ENCODE data around the gene ABLIM2.

Gene ABLIM2

DNA sequence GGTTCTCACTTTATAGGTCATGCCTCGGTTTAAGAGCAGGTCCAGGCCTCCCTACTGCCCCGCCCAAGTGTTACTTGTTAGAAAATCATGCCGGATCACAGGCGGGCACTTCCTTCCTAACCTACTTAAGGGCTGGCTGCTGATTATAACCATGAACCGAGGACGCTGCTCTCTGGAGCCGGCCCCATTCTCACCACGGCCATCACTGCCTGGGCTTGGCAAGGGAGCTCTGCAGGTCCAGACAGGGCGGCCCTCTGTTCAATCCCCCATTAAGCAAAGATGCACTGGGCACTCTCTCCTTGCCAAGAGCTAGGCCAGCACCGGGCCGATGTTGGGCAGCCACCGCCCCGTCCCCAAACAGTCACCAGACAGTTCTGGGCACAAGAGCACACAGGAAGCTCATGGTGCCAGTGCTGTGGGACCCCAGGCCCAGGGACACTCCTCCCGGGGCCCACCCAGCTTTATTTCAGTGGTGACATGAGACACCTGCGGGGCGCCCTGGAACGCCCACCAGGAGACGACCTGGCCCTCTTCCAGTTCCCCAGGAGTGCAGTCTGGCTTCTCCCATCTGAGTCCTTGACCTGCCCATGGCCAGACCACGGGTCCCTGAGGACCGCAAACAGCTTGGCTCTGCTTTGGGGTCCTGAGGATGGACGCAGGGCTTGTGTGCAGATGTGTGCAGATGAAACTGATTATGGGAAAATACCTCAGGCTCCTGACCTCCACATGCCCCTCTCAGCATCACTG, 44.0 kb downstream of the ABLIM2 start:
- H3K4me3 ChIP-seq (ENCODE audit: control insufficient read depth, low read depth, low read length): no peak overlapping the region
- TF ChIP-seq, protein P1, sequence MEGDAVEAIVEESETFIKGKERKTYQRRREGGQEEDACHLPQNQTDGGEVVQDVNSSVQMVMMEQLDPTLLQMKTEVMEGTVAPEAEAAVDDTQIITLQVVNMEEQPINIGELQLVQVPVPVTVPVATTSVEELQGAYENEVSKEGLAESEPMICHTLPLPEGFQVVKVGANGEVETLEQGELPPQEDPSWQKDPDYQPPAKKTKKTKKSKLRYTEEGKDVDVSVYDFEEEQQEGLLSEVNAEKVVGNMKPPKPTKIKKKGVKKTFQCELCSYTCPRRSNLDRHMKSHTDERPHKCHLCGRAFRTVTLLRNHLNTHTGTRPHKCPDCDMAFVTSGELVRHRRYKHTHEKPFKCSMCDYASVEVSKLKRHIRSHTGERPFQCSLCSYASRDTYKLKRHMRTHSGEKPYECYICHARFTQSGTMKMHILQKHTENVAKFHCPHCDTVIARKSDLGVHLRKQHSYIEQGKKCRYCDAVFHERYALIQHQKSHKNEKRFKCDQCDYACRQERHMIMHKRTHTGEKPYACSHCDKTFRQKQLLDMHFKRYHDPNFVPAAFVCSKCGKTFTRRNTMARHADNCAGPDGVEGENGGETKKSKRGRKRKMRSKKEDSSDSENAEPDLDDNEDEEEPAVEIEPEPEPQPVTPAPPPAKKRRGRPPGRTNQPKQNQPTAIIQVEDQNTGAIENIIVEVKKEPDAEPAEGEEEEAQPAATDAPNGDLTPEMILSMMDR (conservative IDR thresholded peaks at IDR 0.05; ENCODE audit: control insufficient read depth, insufficient read depth, low read depth, low read length): no peak
- no peak for DNase-seq (ENCODE audit: low read depth)

DNA sequence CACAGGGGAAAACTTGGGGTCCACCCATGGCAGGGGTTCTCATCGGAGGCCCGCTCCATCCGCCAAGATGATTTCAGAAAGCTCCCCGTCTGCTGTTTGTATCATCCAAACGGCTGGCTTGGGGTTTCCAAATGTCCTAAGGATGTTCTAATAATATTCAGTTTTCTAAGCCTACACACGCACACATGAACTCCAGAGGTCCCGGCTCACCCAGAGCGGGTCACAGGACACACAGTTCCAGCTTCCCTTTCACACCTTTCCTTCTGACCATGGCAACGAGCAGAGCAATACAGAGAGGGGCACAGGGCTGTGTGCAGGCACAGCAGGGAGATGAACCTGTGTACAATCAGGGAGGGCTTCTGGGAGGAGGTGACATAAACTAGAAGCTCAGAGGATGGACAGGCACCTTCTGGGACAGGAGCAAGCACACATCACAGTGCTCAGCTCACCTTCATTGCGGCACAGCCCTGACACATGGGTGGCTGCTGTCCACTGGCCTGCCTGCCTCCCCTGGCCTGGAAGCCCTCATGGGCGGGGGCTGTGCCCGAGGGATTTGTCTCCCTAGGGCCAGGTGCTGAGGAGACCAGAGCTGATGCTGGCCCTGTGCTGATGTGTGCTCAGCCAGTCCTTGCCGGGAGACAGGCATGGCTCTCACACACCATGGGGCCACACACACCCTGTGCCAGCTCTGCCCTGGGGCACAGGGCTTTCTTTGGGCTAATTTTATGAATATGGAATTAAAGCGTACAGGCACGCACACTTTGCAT, 44.8 kb downstream of the ABLIM2 start:
- TF ChIP-seq, protein P1 (conservative IDR thresholded peaks at IDR 0.05; ENCODE audit: control insufficient read depth, insufficient read depth, low read depth, low read length): no peak
- DNase-seq (ENCODE audit: low read depth): no peak
- no peak overlapping the region for H3K4me3 ChIP-seq (ENCODE audit: control insufficient read depth, low read depth, low read length)

DNA sequence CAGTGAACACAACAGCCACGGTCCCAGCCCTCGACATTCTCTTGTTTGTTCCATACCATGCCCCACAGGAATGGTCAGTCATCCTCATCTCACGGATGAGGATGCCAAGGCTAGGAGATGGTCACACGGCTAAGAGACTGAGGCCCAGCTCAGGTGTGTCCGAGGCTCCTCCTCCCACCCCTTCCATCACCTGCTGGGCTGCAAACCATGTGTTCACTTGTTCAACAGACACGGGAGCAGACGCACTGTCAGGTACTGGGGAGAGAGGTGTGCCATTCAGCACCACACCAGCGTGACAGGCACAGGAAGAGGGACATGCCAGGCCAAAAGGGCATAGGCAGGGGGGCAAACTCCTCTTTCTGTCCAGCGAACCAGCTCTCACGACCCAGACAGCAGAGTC, 45.9 kb downstream of the ABLIM2 start:
- TF ChIP-seq, protein P1 (conservative IDR thresholded peaks at IDR 0.05; ENCODE audit: control insufficient read depth, insufficient read depth, low read depth, low read length): no peak

DNA sequence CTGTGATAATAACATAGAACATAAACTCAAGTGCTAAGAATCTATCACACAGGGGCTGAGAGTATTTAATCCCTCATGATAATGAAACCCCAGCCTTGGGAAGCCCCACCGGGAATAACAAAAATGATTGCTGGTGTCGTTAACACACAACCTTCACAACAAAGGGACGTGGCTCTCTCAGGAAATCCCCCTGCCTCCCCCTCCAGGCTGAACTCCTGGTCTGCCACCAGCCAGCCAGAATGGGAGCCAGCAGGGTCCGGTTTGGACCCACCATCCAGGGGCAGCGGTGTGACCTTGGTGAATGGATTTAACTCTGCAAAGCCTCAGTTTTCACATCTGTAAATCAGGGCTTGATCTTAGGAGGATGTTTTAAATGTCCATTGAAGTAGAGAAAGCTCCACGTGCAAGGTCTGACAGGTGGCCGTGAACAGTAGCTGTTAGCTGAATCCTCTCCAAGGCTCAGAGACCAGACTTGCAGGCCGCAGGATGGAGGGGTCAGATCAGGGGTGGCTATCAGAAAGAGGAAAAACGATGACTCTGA, 46.5 kb downstream of the ABLIM2 start:
- TF ChIP-seq, protein P1 (conservative IDR thresholded peaks at IDR 0.05; ENCODE audit: control insufficient read depth, insufficient read depth, low read depth, low read length): no peak
- no peak overlapping the region for H3K4me3 ChIP-seq (ENCODE audit: control insufficient read depth, low read depth, low read length)
- DNase-seq (ENCODE audit: low read depth): no peak

More for the DNA sequence above, 45.9 kb downstream of the ABLIM2 start:
- no peak overlapping the region for H3K4me3 ChIP-seq (ENCODE audit: control insufficient read depth, low read depth, low read length)
- DNase-seq (ENCODE audit: low read depth): no peak

DNA sequence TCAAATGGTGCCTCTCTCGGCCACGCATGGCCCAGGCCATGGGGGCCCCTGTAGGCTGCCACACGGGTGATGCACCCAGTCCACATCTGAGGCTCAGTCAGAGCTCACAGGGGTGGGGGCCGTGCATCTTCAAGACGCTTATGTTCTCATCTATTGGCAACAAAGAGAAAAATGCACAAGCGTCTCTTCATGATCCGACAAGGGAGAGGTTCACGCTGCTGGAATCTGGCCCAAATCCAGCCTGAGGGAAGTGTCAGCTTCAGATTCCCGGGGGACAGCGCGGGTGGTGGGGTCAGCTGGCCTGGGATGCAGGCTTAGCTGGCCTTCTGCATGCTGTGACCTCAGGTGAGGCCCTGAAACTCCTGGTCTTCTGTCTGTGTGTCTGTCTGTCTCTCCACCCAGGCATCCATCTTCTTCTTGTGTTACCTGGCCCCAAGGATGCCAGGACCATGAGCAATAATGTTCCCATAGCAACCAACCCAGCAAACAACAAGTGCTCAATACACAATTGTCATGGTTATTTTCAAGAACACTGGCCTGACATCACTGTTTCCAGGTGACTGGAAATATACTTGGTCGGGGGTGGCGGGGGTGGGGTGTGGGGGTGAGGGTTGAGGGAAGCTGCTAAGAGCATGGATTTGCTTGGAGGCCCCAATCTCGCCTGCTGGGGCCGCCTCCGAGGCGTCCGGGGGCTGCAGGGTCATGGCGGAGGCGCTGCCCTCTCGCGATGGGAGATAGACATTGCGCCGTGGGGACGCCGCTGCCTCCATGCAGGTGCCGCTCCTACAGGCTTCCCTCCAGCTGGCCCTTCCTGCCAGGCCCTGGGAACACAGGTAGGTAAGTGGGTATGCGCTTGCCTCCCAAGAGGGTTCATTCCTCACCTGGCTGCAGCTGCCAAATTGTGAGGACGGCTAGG, 48.3 kb downstream of the ABLIM2 start:
- no peak for DNase-seq (ENCODE audit: low read depth)
- no peak overlapping the region for H3K4me3 ChIP-seq (ENCODE audit: control insufficient read depth, low read depth, low read length)
- TF ChIP-seq, protein P1 (conservative IDR thresholded peaks at IDR 0.05; ENCODE audit: control insufficient read depth, insufficient read depth, low read depth, low read length): no peak

DNA sequence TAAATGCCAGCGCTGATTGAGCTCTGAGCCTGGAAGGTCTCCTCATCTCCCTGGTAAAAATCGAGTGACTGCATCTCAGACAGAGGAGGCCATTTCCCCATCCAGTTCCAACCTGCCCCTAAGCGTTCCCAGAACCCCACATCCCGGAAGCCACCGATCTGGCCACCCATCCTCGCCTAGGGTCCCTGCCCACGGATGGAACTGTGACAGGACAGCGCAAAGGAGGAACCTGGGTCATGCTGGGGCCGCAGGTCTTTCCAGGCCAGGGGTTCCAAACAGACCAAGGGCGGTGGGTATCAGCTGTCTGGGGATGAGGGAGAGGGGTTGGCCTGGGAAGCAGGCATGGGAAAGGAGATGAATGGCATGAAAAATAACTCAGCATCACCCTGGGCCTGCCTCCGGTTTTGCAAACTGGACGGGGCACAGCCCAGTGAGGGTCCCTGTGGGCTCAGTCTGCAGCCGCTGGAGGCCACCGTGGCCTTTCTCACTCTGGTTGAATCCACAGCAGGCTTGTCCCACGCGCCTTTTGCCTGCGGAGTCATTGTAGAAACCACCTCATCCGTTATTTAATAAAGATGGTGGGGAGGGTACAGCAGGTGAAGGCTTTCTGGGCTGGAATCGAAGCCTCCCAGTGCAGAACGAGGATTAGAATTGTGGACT, 49.1 kb downstream of the ABLIM2 start:
- no peak overlapping the region for H3K4me3 ChIP-seq (ENCODE audit: control insufficient read depth, low read depth, low read length)
- TF ChIP-seq, protein P1 (conservative IDR thresholded peaks at IDR 0.05; ENCODE audit: control insufficient read depth, insufficient read depth, low read depth, low read length): no peak
- DNase-seq (ENCODE audit: low read depth): no peak

Data from fibroblast of mammary gland (primary cell).